Fibroblast of skin of left biceps (primary cell): ENCODE data around the gene MAN1A1.
A peak's percentile ranks its signal among the peaks of the same experiment; 100 is the strongest.

Experiments used
- DNase-seq, 2 experiments: peaks; one replicate each; pipeline ENCODE4 v3.0.0-alpha.2; 2013; ENCODE audit warnings: low read depth in 2 of 2

The MAN1A1 gene

GRCh38 chr6:119195848-119196247, 153.7 kb downstream of the MAN1A1 start:
- DNase-seq, result no peak

GRCh38 chr6:119195204-119195603, 154.4 kb downstream of the MAN1A1 start:
- no peak for DNase-seq

GRCh38 chr6:119193707-119194106, 155.9 kb downstream of the MAN1A1 start:
- no peak for DNase-seq

- no peak for DNase-seq
These were observed 157.4 kb downstream of the MAN1A1 start for GRCh38 chr6:119192200-119192599.

- DNase-seq, result no peak
These were observed 159.4 kb downstream of the MAN1A1 start for GRCh38 chr6:119190176-119190575.

- no peak for DNase-seq
These were observed 160.1 kb downstream of the MAN1A1 start for GRCh38 chr6:119189498-119189897.

- no peak for DNase-seq
These were observed 162.0 kb downstream of the MAN1A1 start for GRCh38 chr6:119187596-119187995.

- DNase-seq, result no peak
These were observed 163.1 kb downstream of the MAN1A1 start for GRCh38 chr6:119186490-119186889.

GRCh38 chr6:119184008-119184648, 165.4 kb downstream of the MAN1A1 start:
- no peak for DNase-seq

- no peak for DNase-seq
These were observed 166.1 kb downstream of the MAN1A1 start for GRCh38 chr6:119183457-119183856.

GRCh38 chr6:119182875-119183274, 166.7 kb downstream of the MAN1A1 start:
- no peak for DNase-seq

GRCh38 chr6:119182216-119182803, 167.3 kb downstream of the MAN1A1 start:
- DNase-seq, result no peak

GRCh38 chr6:119181046-119181445, 168.5 kb downstream of the MAN1A1 start:
- DNase-seq, result no peak

GRCh38 chr6:119179842-119180241, 169.7 kb downstream of the MAN1A1 start:
- no peak for DNase-seq

GRCh38 chr6:119179062-119179461, 170.5 kb downstream of the MAN1A1 start:
- DNase-seq, result no peak

GRCh38 chr6:119176445-119176844, 173.1 kb downstream of the MAN1A1 start:
- no peak for DNase-seq

GRCh38 chr6:119174879-119175817, 174.4 kb downstream of the MAN1A1 start:
- DNase-seq, result peak; percentile 42 to 52

- no peak for DNase-seq
These were observed 175.5 kb downstream of the MAN1A1 start for GRCh38 chr6:119174085-119174445.

GRCh38 chr6:119173249-119174084, 176.1 kb downstream of the MAN1A1 start:
- no peak for DNase-seq

GRCh38 chr6:119172824-119173223, 176.7 kb downstream of the MAN1A1 start:
- no peak for DNase-seq

GRCh38 chr6:119171864-119172588, 177.5 kb downstream of the MAN1A1 start:
- DNase-seq, result no peak
